Measurements from ENCODE around the gene LHX8. TPM values are rescaled to one million over a fixed set of nuclear protein-coding genes. Genes with fewer than 3 reads are reported as not detected.

LHX8 gene
- total RNA-seq, 3 donors from 2014 or later, result not detected

GRCh38 chr1:75188892-75189291 lies 54.7 kb downstream of the LHX8 start:
- no peak overlapping the region for H3K27ac ChIP-seq
- TF ChIP-seq POLR2AphosphoS5 (IDR thresholded peaks at IDR 0.05) (no peak), CTCF (IDR thresholded peaks at IDR 0.05) (no peak), POLR2A (IDR thresholded peaks at IDR 0.05) (no peak)
- no peak for DNase-seq (ENCODE audit: low spot score in 2 of 2)

GRCh38 chr1:75198163-75198562 lies 64.0 kb downstream of the LHX8 start:
- no peak overlapping the region for H3K4me3 ChIP-seq
- no peaks in the 10 kb centered on the region for H3K9me3 ChIP-seq
- no peaks in the 10 kb centered on the region for H3K4me1 ChIP-seq
- H3K27me3 ChIP-seq, result peaks cover 0 to 26% of the 10 kb centered on the region in 2 donors
- no peak for TF ChIP-seq CTCF (IDR thresholded peaks at IDR 0.05)
- no peak for TF ChIP-seq POLR2AphosphoS5 (IDR thresholded peaks at IDR 0.05)
- TF ChIP-seq POLR2A (IDR thresholded peaks at IDR 0.05), result no peak
- no peaks in the 10 kb centered on the region for H3K36me3 ChIP-seq
- DNase-seq (ENCODE audit: low spot score in 2 of 2), result no peak
- intact Hi-C loops (cut with DNase I; ENCODE audit: low total_unique reads), result no loop called here
- H3K27ac ChIP-seq, result no peak overlapping the region

More at GRCh38 chr1:75188892-75189291, 54.7 kb downstream of the LHX8 start:
- no peaks in the 10 kb centered on the region for H3K36me3 ChIP-seq
- no peaks in the 10 kb centered on the region for H3K4me1 ChIP-seq
- intact Hi-C loops (cut with DNase I; ENCODE audit: low total_unique reads), result no loop called here
- H3K4me3 ChIP-seq, result no peak overlapping the region
- no peaks in the 10 kb centered on the region for H3K9me3 ChIP-seq
- peaks cover 0 to 5% of the 10 kb centered on the region in 2 donors for H3K27me3 ChIP-seq

GRCh38 chr1:75198761-75199160 lies 64.6 kb downstream of the LHX8 start:
- TF ChIP-seq CTCF (IDR thresholded peaks at IDR 0.05), result no peak
- no peak for TF ChIP-seq POLR2AphosphoS5 (IDR thresholded peaks at IDR 0.05)
- TF ChIP-seq POLR2A (IDR thresholded peaks at IDR 0.05), result no peak
- no peaks in the 10 kb centered on the region for H3K36me3 ChIP-seq
- intact Hi-C loops (cut with DNase I; ENCODE audit: low total_unique reads), result no loop called here
- no peak overlapping the region for H3K4me3 ChIP-seq
- no peaks in the 10 kb centered on the region for H3K4me1 ChIP-seq
- no peaks in the 10 kb centered on the region for H3K9me3 ChIP-seq
- H3K27me3 ChIP-seq, result peaks cover 0 to 26% of the 10 kb centered on the region in 2 donors
- no peak for DNase-seq (ENCODE audit: low spot score in 2 of 2)
- H3K27ac ChIP-seq, result no peak overlapping the region

- DNase-seq (ENCODE audit: low spot score in 2 of 2), result no peak
- Histone ChIP-seq H3K27ac (no peak overlapping the region), H3K4me3 (no peak overlapping the region), H3K4me1 (no peaks in the 10 kb centered on the region), H3K9me3 (no peaks in the 10 kb centered on the region), H3K27me3 (peaks cover 0 to 17% of the 10 kb centered on the region in 2 donors), H3K36me3 (no peaks in the 10 kb centered on the region)
- TF ChIP-seq POLR2A (IDR thresholded peaks at IDR 0.05) (no peak), CTCF (IDR thresholded peaks at IDR 0.05) (no peak), POLR2AphosphoS5 (IDR thresholded peaks at IDR 0.05) (no peak)
- intact Hi-C loops (cut with DNase I; ENCODE audit: low total_unique reads), result no loop called here
Measured at GRCh38 chr1:75202751-75203150, 68.6 kb downstream of the LHX8 start.

- intact Hi-C loops (cut with DNase I; ENCODE audit: low total_unique reads), result no loop called here
- no peak for TF ChIP-seq POLR2AphosphoS5 (IDR thresholded peaks at IDR 0.05)
- TF ChIP-seq CTCF (IDR thresholded peaks at IDR 0.05), result peak in 2 of 3 donors; percentile 18 to 51
- no peak for DNase-seq (ENCODE audit: low spot score in 2 of 2)
Measured at GRCh38 chr1:75203415-75204277, 69.5 kb downstream of the LHX8 start.

More at GRCh38 chr1:75203415-75204277, 69.5 kb downstream of the LHX8 start:
- Histone ChIP-seq H3K27me3 (peaks cover 0 to 15% of the 10 kb centered on the region in 2 donors), H3K4me1 (no peaks in the 10 kb centered on the region), H3K36me3 (no peaks in the 10 kb centered on the region), H3K4me3 (no peak overlapping the region), H3K9me3 (no peaks in the 10 kb centered on the region), H3K27ac (no peak overlapping the region)
